SK-N-MC (cell line): ENCODE measurements around the gene MCL1.

Experiments
- EZH2 ChIP-seq: fragments of 200-600 bp; sonication (generic); IDR thresholded peaks from one replicate; pipeline ENCODE4 v1.6.1; 2017; ENCODE audit warnings: antibody characterized with exemption
- POLR2AphosphoS5 ChIP-seq: IDR thresholded peaks from 2 replicates; pipeline ENCODE4 v1.6.1; 2012; ENCODE audit warnings: mild to moderate bottlenecking, low read depth, low read length, borderline replicate concordance

GRCh38 chr1:150528196-150528595 lies 51.2 kb downstream of the MCL1 start:
- TF ChIP-seq EZH2, result no peak
- no peak for TF ChIP-seq POLR2AphosphoS5
